ENCODE data around the gene CHORDC1.
"Not testable (repeated sequence)": the region's sequence is repeated elsewhere in the genome, so short reads cannot be mapped to it uniquely, and the experiment has no call there.

Gene CHORDC1

DNA sequence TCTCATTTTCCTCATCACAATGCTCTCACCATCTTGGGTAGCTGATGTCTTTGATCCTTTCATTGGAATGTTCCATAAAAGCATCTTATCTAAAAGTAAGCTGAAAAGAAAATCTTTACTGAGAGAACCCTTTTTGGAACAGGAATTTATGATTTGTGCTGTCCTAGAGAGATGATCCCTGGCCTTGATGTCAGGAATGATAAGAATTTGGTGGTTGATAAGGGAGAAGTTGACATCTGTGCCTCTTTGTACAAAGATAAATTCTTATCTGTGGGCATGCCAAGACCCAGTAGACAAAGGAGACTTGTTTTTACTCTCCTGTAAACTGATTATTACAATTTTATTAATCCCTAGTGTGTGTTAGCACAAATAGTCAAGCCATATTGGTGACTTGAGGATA lies 51.5 kb downstream of the CHORDC1 start:
- no peaks in the 10 kb centered on the region for H3K27me3 ChIP-seq
- H3K36me3 ChIP-seq = peaks cover 18% of the 10 kb centered on the region
- no peak overlapping the region for H3K4me3 ChIP-seq (ENCODE audit: low read depth, low read length)
- peaks cover 11% of the 10 kb centered on the region for H3K4me1 ChIP-seq
- H3K9me3 ChIP-seq = no peaks in the 10 kb centered on the region
- DNase-seq = no peak
- TF ChIP-seq, protein P1, sequence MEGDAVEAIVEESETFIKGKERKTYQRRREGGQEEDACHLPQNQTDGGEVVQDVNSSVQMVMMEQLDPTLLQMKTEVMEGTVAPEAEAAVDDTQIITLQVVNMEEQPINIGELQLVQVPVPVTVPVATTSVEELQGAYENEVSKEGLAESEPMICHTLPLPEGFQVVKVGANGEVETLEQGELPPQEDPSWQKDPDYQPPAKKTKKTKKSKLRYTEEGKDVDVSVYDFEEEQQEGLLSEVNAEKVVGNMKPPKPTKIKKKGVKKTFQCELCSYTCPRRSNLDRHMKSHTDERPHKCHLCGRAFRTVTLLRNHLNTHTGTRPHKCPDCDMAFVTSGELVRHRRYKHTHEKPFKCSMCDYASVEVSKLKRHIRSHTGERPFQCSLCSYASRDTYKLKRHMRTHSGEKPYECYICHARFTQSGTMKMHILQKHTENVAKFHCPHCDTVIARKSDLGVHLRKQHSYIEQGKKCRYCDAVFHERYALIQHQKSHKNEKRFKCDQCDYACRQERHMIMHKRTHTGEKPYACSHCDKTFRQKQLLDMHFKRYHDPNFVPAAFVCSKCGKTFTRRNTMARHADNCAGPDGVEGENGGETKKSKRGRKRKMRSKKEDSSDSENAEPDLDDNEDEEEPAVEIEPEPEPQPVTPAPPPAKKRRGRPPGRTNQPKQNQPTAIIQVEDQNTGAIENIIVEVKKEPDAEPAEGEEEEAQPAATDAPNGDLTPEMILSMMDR (IDR thresholded peaks at IDR 0.05; ENCODE audit: low read depth, low read length) = no peak

DNA sequence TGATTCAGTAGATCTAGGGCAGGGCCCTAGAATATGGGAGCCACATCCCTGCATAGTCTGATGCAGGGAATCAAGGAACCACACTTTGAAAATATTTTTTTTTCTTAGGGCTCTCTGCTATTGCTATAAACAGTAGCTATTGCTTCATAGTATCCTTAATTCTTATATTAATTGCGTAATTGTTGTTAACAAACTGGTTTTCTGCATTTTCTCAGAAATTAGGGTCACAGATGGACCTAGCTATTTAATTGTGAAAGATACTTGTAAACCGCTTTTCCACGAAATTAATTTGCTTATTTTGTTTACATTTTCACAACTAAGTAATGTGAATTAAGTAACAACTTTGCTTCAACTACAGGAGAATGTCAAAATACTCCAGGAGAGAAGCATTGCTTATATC lies 54.3 kb downstream of the CHORDC1 start:
- DNase-seq = no peak
- no peaks in the 10 kb centered on the region; the same call in 1 of the 2 replicates for H3K4me1 ChIP-seq
- TF ChIP-seq, protein P1 (IDR thresholded peaks at IDR 0.05; ENCODE audit: low read depth, low read length) = no peak
- H3K9me3 ChIP-seq = no peaks in the 10 kb centered on the region
- peaks cover 23% of the 10 kb centered on the region for H3K36me3 ChIP-seq
- H3K27me3 ChIP-seq = no peaks in the 10 kb centered on the region
- H3K4me3 ChIP-seq (ENCODE audit: low read depth, low read length) = no peak overlapping the region

DNA sequence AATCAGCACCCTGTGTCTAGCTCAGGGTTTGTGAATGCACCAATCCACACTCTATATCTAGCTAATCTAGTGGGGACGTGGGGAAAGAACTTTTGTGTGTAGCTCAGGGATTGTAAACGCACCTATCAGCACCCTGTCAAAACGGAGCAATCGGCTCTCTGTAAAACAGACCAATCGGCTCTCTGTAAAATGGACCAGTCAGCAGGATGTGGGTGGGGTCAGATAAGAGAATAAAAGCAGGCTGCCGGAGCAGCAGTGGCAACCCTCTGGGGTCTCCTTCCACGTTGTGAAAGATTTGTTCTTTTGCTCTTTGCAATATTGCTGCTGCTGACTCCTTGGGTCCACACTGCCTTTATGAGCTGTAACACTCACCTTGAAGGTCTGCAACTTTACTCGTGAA lies 55.1 kb downstream of the CHORDC1 start:
- H3K9me3 ChIP-seq; H3K4me3 ChIP-seq (ENCODE audit: low read depth, low read length); DNase-seq; H3K4me1 ChIP-seq; H3K27me3 ChIP-seq: not testable (repeated sequence)
- H3K36me3 ChIP-seq = peaks cover 28% of the 10 kb centered on the region

DNA sequence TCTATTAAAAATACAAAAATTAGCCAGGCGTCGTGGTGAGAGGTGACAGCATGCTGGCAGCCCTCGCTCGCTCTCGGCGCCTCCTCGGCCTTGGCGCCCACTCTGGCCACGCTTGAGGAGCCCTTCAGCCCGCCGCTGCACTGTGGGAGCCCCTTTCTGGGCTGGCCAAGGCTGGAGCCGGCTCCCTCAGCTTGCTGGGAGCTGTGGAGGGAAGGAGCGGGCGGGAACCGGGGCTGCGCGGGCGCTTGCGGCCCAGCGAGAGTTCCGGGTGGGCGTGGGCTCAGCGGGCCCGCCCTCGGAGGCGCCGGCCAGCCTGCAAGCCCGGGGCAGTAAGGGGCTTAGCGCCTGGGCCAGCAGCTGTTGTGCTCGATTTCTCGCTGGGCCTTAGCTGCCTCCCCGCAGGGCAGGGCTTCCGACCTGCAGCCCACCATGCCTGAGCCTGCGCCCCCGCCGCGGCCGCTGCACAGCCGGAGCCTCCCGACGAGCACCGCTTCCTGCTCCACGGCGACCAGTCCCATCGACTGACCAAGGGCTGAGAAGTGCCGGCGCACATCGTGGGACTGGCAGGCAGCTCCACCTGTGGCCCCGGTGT lies 55.8 kb downstream of the CHORDC1 start:
- H3K4me3 ChIP-seq (ENCODE audit: low read depth, low read length); DNase-seq; H3K4me1 ChIP-seq; H3K27me3 ChIP-seq; H3K9me3 ChIP-seq: not testable (repeated sequence)
- H3K36me3 ChIP-seq = peaks cover 28% of the 10 kb centered on the region
